Gastroesophageal sphincter (tissue), 3 donors: ENCODE data around the gene BSPH1.

ENCODE experiments used
- POLR2A ChIP-seq, 2 donors: fragments of 450-650 bp; IDR thresholded peaks; one replicate each; pipeline ENCODE4 v1.6.1; 2017; ENCODE audit warnings: antibody characterized with exemption in 2 of 2, mild to moderate bottlenecking in 2 of 2, moderate library complexity in 1 of 2
- POLR2AphosphoS5 ChIP-seq: sonication (generic); formaldehyde crosslinking; IDR thresholded peaks from one replicate; pipeline ENCODE4 v1.6.1; 2017; ENCODE audit warnings: antibody characterized with exemption
- TF ChIP-seq, protein P1 (sequence below), 4 experiments: fragments of 200-600 bp in 2 of 4; fragments of 450-650 bp in 2 of 4; sonication (generic) in 1 of 4; IDR thresholded peaks; one replicate each; pipeline ENCODE4 v1.5.1; 2017 to 2019; ENCODE audit warnings: antibody characterized with exemption in 4 of 4, mild to moderate bottlenecking in 2 of 4, moderate library complexity in 2 of 4

DNA sequence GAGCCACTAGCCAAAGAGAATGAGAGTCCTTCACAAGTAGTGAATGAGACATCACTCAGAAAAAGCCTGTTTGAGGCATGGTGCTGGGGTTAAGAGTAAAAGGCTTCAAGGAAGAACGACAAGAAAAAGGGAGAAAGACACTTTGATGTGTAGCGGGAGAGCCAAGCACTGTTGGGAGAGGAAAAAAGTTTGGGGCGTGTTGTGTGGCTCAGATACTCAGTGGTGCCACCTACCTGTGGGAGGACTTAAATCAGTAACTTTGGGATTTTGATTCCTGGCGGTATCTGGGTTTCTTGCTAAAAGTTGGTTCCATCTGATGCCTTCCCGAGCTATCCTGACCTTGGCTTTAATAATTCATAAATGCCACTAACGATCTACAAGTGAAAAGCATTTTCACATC, 14.8 kb upstream of the BSPH1 start:
- TF ChIP-seq, protein P1, sequence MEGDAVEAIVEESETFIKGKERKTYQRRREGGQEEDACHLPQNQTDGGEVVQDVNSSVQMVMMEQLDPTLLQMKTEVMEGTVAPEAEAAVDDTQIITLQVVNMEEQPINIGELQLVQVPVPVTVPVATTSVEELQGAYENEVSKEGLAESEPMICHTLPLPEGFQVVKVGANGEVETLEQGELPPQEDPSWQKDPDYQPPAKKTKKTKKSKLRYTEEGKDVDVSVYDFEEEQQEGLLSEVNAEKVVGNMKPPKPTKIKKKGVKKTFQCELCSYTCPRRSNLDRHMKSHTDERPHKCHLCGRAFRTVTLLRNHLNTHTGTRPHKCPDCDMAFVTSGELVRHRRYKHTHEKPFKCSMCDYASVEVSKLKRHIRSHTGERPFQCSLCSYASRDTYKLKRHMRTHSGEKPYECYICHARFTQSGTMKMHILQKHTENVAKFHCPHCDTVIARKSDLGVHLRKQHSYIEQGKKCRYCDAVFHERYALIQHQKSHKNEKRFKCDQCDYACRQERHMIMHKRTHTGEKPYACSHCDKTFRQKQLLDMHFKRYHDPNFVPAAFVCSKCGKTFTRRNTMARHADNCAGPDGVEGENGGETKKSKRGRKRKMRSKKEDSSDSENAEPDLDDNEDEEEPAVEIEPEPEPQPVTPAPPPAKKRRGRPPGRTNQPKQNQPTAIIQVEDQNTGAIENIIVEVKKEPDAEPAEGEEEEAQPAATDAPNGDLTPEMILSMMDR (IDR thresholded peaks at IDR 0.05) = no peak
- TF ChIP-seq POLR2AphosphoS5 = no peak
- TF ChIP-seq POLR2A (IDR thresholded peaks at IDR 0.05) = no peak
